Liver (tissue), 9 donors: ENCODE measurements around the gene KLF12. TPM values are rescaled to one million over a fixed set of nuclear protein-coding genes. Genes with fewer than 3 reads are reported as not detected.
A peak's percentile ranks its signal among the peaks of the same experiment; 100 is the strongest.

Source experiments
- DNase-seq: peaks from one replicate; pipeline ENCODE4 v3.0.0-alpha.2; 2017; ENCODE audit warnings: low spot score
- H3K27ac ChIP-seq, 2 donors: one replicate each; pipeline ENCODE4 v1.7.0; 2013; ENCODE audit warnings: inconsistent platforms in 2 of 2, low read length in 2 of 2, control low read depth in 1 of 2, low read depth in 1 of 2, mild to moderate bottlenecking in 1 of 2
- H3K27me3 ChIP-seq, 4 donors: one replicate each; pipeline versions ENCODE4 v1.6.1 to v1.7.0; 2013; ENCODE audit warnings: low read length in 3 of 4, inconsistent platforms in 1 of 4, mild to moderate bottlenecking in 1 of 4, moderate library complexity in 1 of 4; ENCODE audit not compliant: control insufficient read depth in 4 of 4, insufficient read depth in 4 of 4
- H3K36me3 ChIP-seq, 4 donors: one replicate each; pipeline versions ENCODE4 v1.6.1 to v1.7.0; 2013; ENCODE audit warnings: low read length in 3 of 4, mild to moderate bottlenecking in 3 of 4, low read depth in 1 of 4, moderate library complexity in 1 of 4; ENCODE audit not compliant: control insufficient read depth in 4 of 4, insufficient read depth in 3 of 4
- H3K4me1 ChIP-seq, 4 donors: one replicate each; pipeline versions ENCODE4 v1.6.1 to v1.7.0; 2013; ENCODE audit warnings: low read length in 3 of 4, mild to moderate bottlenecking in 3 of 4, moderate library complexity in 1 of 4; ENCODE audit not compliant: control insufficient read depth in 4 of 4, insufficient read depth in 4 of 4
- H3K4me3 ChIP-seq, 3 donors: one replicate each; pipeline versions ENCODE4 v1.6.1 to v1.7.0; 2013; ENCODE audit warnings: low read length in 3 of 3, control low read depth in 1 of 3, low read depth in 1 of 3, mild to moderate bottlenecking in 1 of 3
- H3K9ac ChIP-seq, 2 donors: one replicate each; pipeline ENCODE4 v1.7.0; 2013; ENCODE audit warnings: low read length in 2 of 2, mild to moderate bottlenecking in 2 of 2, moderate library complexity in 2 of 2, control low read depth in 1 of 2, low read depth in 1 of 2
- H3K9me3 ChIP-seq, 4 donors: one replicate each; pipeline versions ENCODE4 v1.6.1 to v1.7.0; 2013; ENCODE audit warnings: low read length in 3 of 4; ENCODE audit not compliant: control insufficient read depth in 4 of 4
- ATF3 ChIP-seq: IDR thresholded peaks from 2 replicates; pipeline ENCODE4 v1.6.1; 2016; ENCODE audit warnings: antibody characterized with exemption
- CTCF ChIP-seq: fragments of 150-350 bp; IDR thresholded peaks from 2 replicates; pipeline ENCODE4 v1.5.1; 2017; ENCODE audit warnings: improper control_type of control experiment, low read depth, low read length; ENCODE audit not compliant: missing input control
- EGR1 ChIP-seq, 2 donors: IDR thresholded peaks; 2 replicates each; pipeline ENCODE4 v1.6.1; 2016 to 2018; ENCODE audit warnings: antibody characterized with exemption in 2 of 2, low read depth in 2 of 2
- FOXA1 ChIP-seq: IDR thresholded peaks from 2 replicates; pipeline ENCODE4 v1.6.1; 2016; ENCODE audit warnings: antibody characterized with exemption
- FOXA2 ChIP-seq: IDR thresholded peaks from 2 replicates; pipeline ENCODE4 v1.6.1; 2016; ENCODE audit warnings: antibody characterized with exemption
- GABPA ChIP-seq, 2 donors: IDR thresholded peaks in 1 of 2; conservative IDR thresholded peaks in 1 of 2; 2 replicates each; pipeline ENCODE4 v1.6.1; 2016; ENCODE audit warnings: antibody characterized with exemption in 2 of 2, mild to moderate bottlenecking in 1 of 2, moderate library complexity in 1 of 2
- HNF4A ChIP-seq, 2 donors: conservative IDR thresholded peaks; 2 replicates each; pipeline ENCODE4 v1.6.1; 2016; ENCODE audit warnings: antibody characterized with exemption in 2 of 2, mild to moderate bottlenecking in 2 of 2
- HNF4G ChIP-seq: IDR thresholded peaks from 2 replicates; pipeline ENCODE4 v1.6.1; 2016; ENCODE audit warnings: antibody characterized with exemption
- JUND ChIP-seq, 2 donors: IDR thresholded peaks; 2 replicates each; pipeline ENCODE4 v1.6.1; 2016; ENCODE audit warnings: antibody characterized with exemption in 2 of 2
- MAX ChIP-seq: IDR thresholded peaks from 2 replicates; pipeline ENCODE4 v1.6.1; 2016; ENCODE audit warnings: antibody characterized with exemption
- NR2F2 ChIP-seq: IDR thresholded peaks from 2 replicates; pipeline ENCODE4 v1.6.1; 2016; ENCODE audit warnings: antibody characterized with exemption
- RAD21 ChIP-seq, 2 donors: IDR thresholded peaks; 2 replicates each; pipeline ENCODE4 v1.6.1; 2016; ENCODE audit warnings: antibody characterized with exemption in 2 of 2, mild to moderate bottlenecking in 2 of 2
- REST ChIP-seq: IDR thresholded peaks from 2 replicates; pipeline ENCODE4 v1.6.1; 2016; ENCODE audit warnings: antibody characterized with exemption, mild to moderate bottlenecking
- RXRA ChIP-seq, 2 donors: IDR thresholded peaks; 2 replicates each; pipeline ENCODE4 v1.6.1; 2017 to 2018; ENCODE audit warnings: antibody characterized with exemption in 2 of 2, mild to moderate bottlenecking in 1 of 2
- SP1 ChIP-seq: IDR thresholded peaks from 2 replicates; pipeline ENCODE4 v1.6.1; 2018; ENCODE audit warnings: antibody characterized with exemption, mild to moderate bottlenecking
- TAF1 ChIP-seq: conservative IDR thresholded peaks from 2 replicates; pipeline ENCODE4 v1.6.1; 2016; ENCODE audit warnings: antibody characterized with exemption, mild to moderate bottlenecking
- YY1 ChIP-seq: IDR thresholded peaks from 2 replicates; pipeline ENCODE4 v1.6.1; 2016; ENCODE audit warnings: antibody characterized with exemption, mild to moderate bottlenecking
- ZBTB33 ChIP-seq: IDR thresholded peaks from 2 replicates; pipeline ENCODE4 v1.6.1; 2016; ENCODE audit warnings: antibody characterized with exemption
- WGBS: extraction: QIAGEN DNeasy Blood & Tissue Kit; methylation state at CpG from one replicate; pipeline ENCODE4 v1.1.7; 2013; 5-methylcytosine and 5-hydroxymethylcytosine counted together
- polyA plus RNA-seq, 2 donors: library from polyadenylated mRNA; stranded (reverse) in 1 of 2; unstranded in 1 of 2; fragments of 200-250 nt in 1 of 2; fragments of >200 nt in 1 of 2; fragmentation: Nextera tagmentation in 1 of 2; extraction: Ambion mirVana in 1 of 2; gene quantifications; one replicate each; pipeline versions ENCODE4 v1.2.1 to v1.2.3, GENCODE V29; 2013 to 2015
- total RNA-seq, 2 donors: library from RNA; depleted of rRNA; stranded (reverse); fragments of >200 nt; gene quantifications; one replicate each; pipeline ENCODE4 v1.2.3, GENCODE V29; 2014
- donor health status: healthy.
- donor health status: healthy.
- donor health status: healthy.
- donor health status: healthy.
- donor health status: healthy.

The KLF12 gene
- total and polyA plus RNA-seq, 4 donors, result 2.4 to 15.9 (median 11.3) TPM

- no peak for DNase-seq
- H3K27me3 ChIP-seq, result no peaks in the 10 kb centered on the region
- WGBS, result 3% methylated on average over 27 of the region's 27 CpGs
- peaks cover 1 to 31% (median 24%) of the 10 kb centered on the region in 4 donors for H3K4me1 ChIP-seq
- peak overlapping the region; percentile 68 to 83 for H3K27ac ChIP-seq
- H3K9ac ChIP-seq, result peak overlapping the region; percentile 17 to 45
- peak overlapping the region; percentile 78 to 98 (median 92) for H3K4me3 ChIP-seq
- no peak for TF ChIP-seq MAX
- peak; percentile 2 for TF ChIP-seq YY1
- H3K9me3 ChIP-seq, result no peaks in the 10 kb centered on the region
- H3K36me3 ChIP-seq, result no peaks in the 10 kb centered on the region
These were observed 2.0 kb upstream of the KLF12 start for GRCh38 chr13:74136084-74136658.

- Histone ChIP-seq H3K4me1 (peaks cover 3 to 36% (median 30%) of the 10 kb centered on the region in 4 donors), H3K27me3 (no peaks in the 10 kb centered on the region), H3K9ac (peak overlapping the region; percentile 17 to 45), H3K27ac (peak overlapping the region; percentile 68 to 92), H3K4me3 (peak overlapping the region; percentile 78 to 98 (median 92)), H3K9me3 (no peaks in the 10 kb centered on the region), H3K36me3 (no peaks in the 10 kb centered on the region)
- 1% methylated on average over 72 of the region's 72 CpGs for WGBS
- no peak for TF ChIP-seq ATF3
- TF ChIP-seq HNF4A (conservative IDR thresholded peaks at IDR 0.05), result no peak
- no peak for TF ChIP-seq MAX
- TF ChIP-seq FOXA1, result no peak
- peak; percentile 12 for TF ChIP-seq TAF1
- TF ChIP-seq SP1, result no peak
- TF ChIP-seq YY1, result peak; percentile 15
- TF ChIP-seq REST, result peak; percentile 11
- no peak for TF ChIP-seq NR2F2
- no peak for TF ChIP-seq JUND (IDR thresholded peaks at IDR 0.05)
- no peak for TF ChIP-seq RXRA (IDR thresholded peaks at IDR 0.05)
- TF ChIP-seq GABPA (IDR thresholded peaks at IDR 0.05 in 1 of 2, conservative IDR thresholded peaks at IDR 0.05 in 1 of 2), result peak in 1 of 2 donors; percentile 4
- peak; percentile 27 to 57 for TF ChIP-seq RAD21 (IDR thresholded peaks at IDR 0.05)
- TF ChIP-seq HNF4G, result no peak
- TF ChIP-seq EGR1 (IDR thresholded peaks at IDR 0.05; ENCODE audit: low read depth in 2 of 2), result no peak
- no peak for TF ChIP-seq FOXA2
- no peak for TF ChIP-seq ZBTB33
- no peak for TF ChIP-seq CTCF
- peak; percentile 72 for DNase-seq
These were observed 1.3 kb upstream of the KLF12 start for GRCh38 chr13:74135326-74136083.
